Measurements from ENCODE around the gene KCNQ1.

KCNQ1 gene

GRCh38 chr11:2515401-2516275, 70.8 kb downstream of the KCNQ1 start:
- no peak for DNase-seq

GRCh38 chr11:2516276-2517015, 71.6 kb downstream of the KCNQ1 start:
- DNase-seq: no peak

- no peak for DNase-seq
These were observed 72.2 kb downstream of the KCNQ1 start for GRCh38 chr11:2517016-2517385.

GRCh38 chr11:2517386-2518064, 72.7 kb downstream of the KCNQ1 start:
- DNase-seq: no peak

- DNase-seq: no peak
These were observed 73.5 kb downstream of the KCNQ1 start for GRCh38 chr11:2518111-2518982.

GRCh38 chr11:2518983-2519340, 74.2 kb downstream of the KCNQ1 start:
- DNase-seq: no peak

GRCh38 chr11:2519517-2519861, 74.7 kb downstream of the KCNQ1 start:
- no peak for DNase-seq

GRCh38 chr11:2519862-2520735, 75.3 kb downstream of the KCNQ1 start:
- DNase-seq: no peak

- no peak for DNase-seq
These were observed 75.9 kb downstream of the KCNQ1 start for GRCh38 chr11:2520736-2521035.

GRCh38 chr11:2521081-2521732, 76.4 kb downstream of the KCNQ1 start:
- DNase-seq: no peak

GRCh38 chr11:2521733-2522630, 77.2 kb downstream of the KCNQ1 start:
- no peak for DNase-seq

- no peak for DNase-seq
These were observed 77.9 kb downstream of the KCNQ1 start for GRCh38 chr11:2522631-2523255.

GRCh38 chr11:2523821-2524391, 79.1 kb downstream of the KCNQ1 start:
- no peak for DNase-seq

- no peak for DNase-seq
These were observed 79.8 kb downstream of the KCNQ1 start for GRCh38 chr11:2524446-2525165.

GRCh38 chr11:2525166-2525861, 80.5 kb downstream of the KCNQ1 start:
- DNase-seq: no peak

GRCh38 chr11:2525941-2526807, 81.4 kb downstream of the KCNQ1 start:
- no peak for DNase-seq

GRCh38 chr11:2526808-2527381, 82.1 kb downstream of the KCNQ1 start:
- DNase-seq: no peak

Data from NCI-H2171 treated with DMSO at 0.1 percent for 48 hours (cell line).